ENCODE measurements around the gene MLX. TPM values are rescaled to one million over a fixed set of nuclear protein-coding genes. Genes with fewer than 3 reads are reported as not detected.
A peak's percentile ranks its signal among the peaks of the same experiment; 100 is the strongest.

MLX gene
- total RNA-seq, 1 donor = 43.4 TPM

DNA sequence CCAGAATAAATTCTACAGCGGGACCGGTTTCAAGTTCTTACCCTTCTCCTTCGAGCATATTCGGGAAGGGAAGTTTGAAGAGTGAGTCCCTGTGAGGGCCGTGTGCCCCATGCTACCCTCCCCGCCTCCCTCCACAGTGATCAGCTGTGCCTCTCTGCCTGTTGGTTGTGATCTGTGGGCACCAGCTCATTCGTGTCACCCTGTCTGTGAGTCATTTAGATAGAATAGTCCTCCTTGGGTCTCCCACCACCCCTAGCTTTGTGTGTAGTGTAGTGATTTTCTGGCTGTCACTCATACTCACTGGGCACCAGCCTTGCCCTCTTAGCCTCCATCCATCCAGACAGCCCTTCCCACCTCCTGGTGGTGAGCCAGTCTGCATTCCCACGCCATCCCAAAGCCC lies 45.9 kb upstream of the MLX start:
- peak overlapping the region; percentile 100 for H3K27ac ChIP-seq (ENCODE audit: low read depth, low read length)
- H2AFZ ChIP-seq (ENCODE audit: low read length) = no peak overlapping the region
- no peaks in the 10 kb centered on the region for H4K20me1 ChIP-seq (ENCODE audit: insufficient read depth, low read length)
- no peak for TF ChIP-seq CTCF (IDR thresholded peaks at IDR 0.05; ENCODE audit: extremely low read depth, low read depth, low read length)
- H3K4me1 ChIP-seq (ENCODE audit: insufficient read depth, low read length) = peaks cover 77% of the 10 kb centered on the region
- peaks cover 4% of the 10 kb centered on the region for H3K36me3 ChIP-seq (ENCODE audit: insufficient read depth, low read length)
- H3K79me2 ChIP-seq (ENCODE audit: insufficient read depth, low read length) = no peaks in the 10 kb centered on the region
- H3K27me3 ChIP-seq (ENCODE audit: insufficient read depth, low read length) = no peaks in the 10 kb centered on the region
- DNase-seq (ENCODE audit: insufficient read length, low spot score, missing footprints) = peak; percentile 72
- no peaks in the 10 kb centered on the region for H3K9me3 ChIP-seq (ENCODE audit: low read depth, low read length)
- H3K4me3 ChIP-seq (ENCODE audit: insufficient read depth, low read length) = no peak overlapping the region
- H3K4me2 ChIP-seq (ENCODE audit: insufficient read depth, low read length) = peak overlapping the region; percentile 73

- Histone ChIP-seq H3K36me3 (ENCODE audit: insufficient read depth, low read length) (no peaks in the 10 kb centered on the region), H3K4me2 (ENCODE audit: insufficient read depth, low read length) (peak overlapping the region; percentile 73), H3K9me3 (ENCODE audit: low read depth, low read length) (no peaks in the 10 kb centered on the region), H3K79me2 (ENCODE audit: insufficient read depth, low read length) (no peaks in the 10 kb centered on the region), H3K4me1 (ENCODE audit: insufficient read depth, low read length) (peaks cover 82% of the 10 kb centered on the region), H2AFZ (ENCODE audit: low read length) (no peak overlapping the region), H3K27me3 (ENCODE audit: insufficient read depth, low read length) (no peaks in the 10 kb centered on the region), H4K20me1 (ENCODE audit: insufficient read depth, low read length) (no peaks in the 10 kb centered on the region), H3K27ac (ENCODE audit: low read depth, low read length) (peak overlapping the region; percentile 100), H3K4me3 (ENCODE audit: insufficient read depth, low read length) (no peak overlapping the region)
- peak; percentile 59 for DNase-seq (ENCODE audit: insufficient read length, low spot score, missing footprints)
- no peak for TF ChIP-seq CTCF (IDR thresholded peaks at IDR 0.05; ENCODE audit: extremely low read depth, low read depth, low read length)
Measured at GRCh38 chr17:42521666-42522262, 45.1 kb upstream of the MLX start.

GRCh38 chr17:42522263-42522790 lies 44.6 kb upstream of the MLX start:
- Histone ChIP-seq H3K9me3 (ENCODE audit: low read depth, low read length) (no peaks in the 10 kb centered on the region), H3K4me1 (ENCODE audit: insufficient read depth, low read length) (peaks cover 85% of the 10 kb centered on the region), H4K20me1 (ENCODE audit: insufficient read depth, low read length) (no peaks in the 10 kb centered on the region), H3K79me2 (ENCODE audit: insufficient read depth, low read length) (no peaks in the 10 kb centered on the region), H2AFZ (ENCODE audit: low read length) (no peak overlapping the region), H3K27ac (ENCODE audit: low read depth, low read length) (peak overlapping the region; percentile 100), H3K4me2 (ENCODE audit: insufficient read depth, low read length) (no peak overlapping the region), H3K36me3 (ENCODE audit: insufficient read depth, low read length) (no peaks in the 10 kb centered on the region), H3K27me3 (ENCODE audit: insufficient read depth, low read length) (no peaks in the 10 kb centered on the region), H3K4me3 (ENCODE audit: insufficient read depth, low read length) (no peak overlapping the region)
- TF ChIP-seq CTCF (IDR thresholded peaks at IDR 0.05; ENCODE audit: extremely low read depth, low read depth, low read length) = no peak
- peak; percentile 36 for DNase-seq (ENCODE audit: insufficient read length, low spot score, missing footprints)

- Histone ChIP-seq H3K4me3 (ENCODE audit: insufficient read depth, low read length) (no peak overlapping the region), H3K4me2 (ENCODE audit: insufficient read depth, low read length) (no peak overlapping the region)
Measured at GRCh38 chr17:42522798-42523278, 44.1 kb upstream of the MLX start.

More at GRCh38 chr17:42522798-42523278, 44.1 kb upstream of the MLX start:
- TF ChIP-seq CTCF (IDR thresholded peaks at IDR 0.05; ENCODE audit: extremely low read depth, low read depth, low read length) = no peak
- Histone ChIP-seq H4K20me1 (ENCODE audit: insufficient read depth, low read length) (no peaks in the 10 kb centered on the region), H3K27ac (ENCODE audit: low read depth, low read length) (peak overlapping the region; percentile 100), H3K4me1 (ENCODE audit: insufficient read depth, low read length) (peaks cover 80% of the 10 kb centered on the region), H3K27me3 (ENCODE audit: insufficient read depth, low read length) (no peaks in the 10 kb centered on the region), H3K9me3 (ENCODE audit: low read depth, low read length) (no peaks in the 10 kb centered on the region), H3K79me2 (ENCODE audit: insufficient read depth, low read length) (no peaks in the 10 kb centered on the region), H3K36me3 (ENCODE audit: insufficient read depth, low read length) (no peaks in the 10 kb centered on the region), H2AFZ (ENCODE audit: low read length) (no peak overlapping the region)
- no peak for DNase-seq (ENCODE audit: insufficient read length, low spot score, missing footprints)
